H9 (cell line): ENCODE results near the gene LRRC26. TPM values are rescaled to one million over a fixed set of nuclear protein-coding genes. Genes with fewer than 3 reads are reported as not detected.

Experiments used
- DNase-seq: peaks from one replicate; pipeline ENCODE4 v3.0.0-alpha.2; 2017
- H2AFZ ChIP-seq: one replicate; pipeline ENCODE4 v1.6.1; 2013; ENCODE audit warnings: mild to moderate bottlenecking, low read length, control low read depth, moderate library complexity
- H2AK5ac ChIP-seq: 2 replicates; pipeline ENCODE4 v1.6.1; 2013; ENCODE audit warnings: low read length, control low read depth, mixed read lengths; ENCODE audit not compliant: insufficient read length
- H2BK120ac ChIP-seq: one replicate; pipeline ENCODE4 v1.6.1; 2013; ENCODE audit warnings: low read depth, mild to moderate bottlenecking, low read length, control low read depth, inconsistent platforms; ENCODE audit not compliant: poor library complexity, severe bottlenecking
- H2BK12ac ChIP-seq: 2 replicates; pipeline ENCODE4 v1.6.1; 2013; ENCODE audit warnings: low read length, control low read depth, mixed read lengths, low read depth; ENCODE audit not compliant: insufficient read length
- H2BK15ac ChIP-seq: 2 replicates; pipeline ENCODE4 v1.6.1; 2013; ENCODE audit warnings: low read depth, low read length, control low read depth
- H2BK20ac ChIP-seq: one replicate; pipeline ENCODE4 v1.6.1; 2013; ENCODE audit warnings: low read depth, mild to moderate bottlenecking, low read length, control low read depth, inconsistent platforms; ENCODE audit not compliant: poor library complexity, severe bottlenecking
- H2BK5ac ChIP-seq: 2 replicates; pipeline ENCODE4 v1.6.1; 2013; ENCODE audit warnings: low read length, control low read depth, mixed read lengths; ENCODE audit not compliant: insufficient read length
- H3K14ac ChIP-seq: 2 replicates; pipeline ENCODE4 v1.6.1; 2013; ENCODE audit warnings: low read length, control low read depth; ENCODE audit not compliant: insufficient read depth
- H3K18ac ChIP-seq: 2 replicates; pipeline ENCODE4 v1.6.1; 2013; ENCODE audit warnings: low read depth, mild to moderate bottlenecking, mixed read lengths, low read length, control low read depth; ENCODE audit not compliant: insufficient read length
- H3K23ac ChIP-seq: 2 replicates; pipeline ENCODE4 v1.6.1; 2013; ENCODE audit warnings: low read length, control low read depth, mixed read lengths, low read depth; ENCODE audit not compliant: insufficient read length
- H3K23me2 ChIP-seq: 2 replicates; pipeline ENCODE4 v1.6.1; 2013; ENCODE audit warnings: low read depth, mild to moderate bottlenecking, mixed read lengths, low read length, control low read depth; ENCODE audit not compliant: insufficient read length, poor library complexity, severe bottlenecking
- H3K27ac ChIP-seq: 2 replicates; pipeline ENCODE4 v1.5.1; 2013; ENCODE audit warnings: low read length, control low read depth, mixed read lengths, low read depth; ENCODE audit not compliant: insufficient read length
- H3K27me3 ChIP-seq: 2 replicates; pipeline ENCODE4 v1.6.1; 2013; ENCODE audit warnings: low read length, control low read depth, inconsistent platforms; ENCODE audit not compliant: insufficient read depth
- H3K4ac ChIP-seq: 2 replicates; pipeline ENCODE4 v1.6.1; 2013; ENCODE audit warnings: low read depth, mild to moderate bottlenecking, control low read depth, inconsistent platforms, low read length, moderate library complexity
- H3K4me1 ChIP-seq: 2 replicates; pipeline ENCODE4 v1.6.1; 2013; ENCODE audit warnings: low read length, control low read depth, inconsistent platforms; ENCODE audit not compliant: insufficient read depth
- H3K4me2 ChIP-seq: 2 replicates; pipeline ENCODE4 v1.6.1; 2013; ENCODE audit warnings: low read length, control low read depth, mixed read lengths; ENCODE audit not compliant: insufficient read length, insufficient read depth
- H3K56ac ChIP-seq: 2 replicates; pipeline ENCODE4 v1.6.1; 2013; ENCODE audit warnings: low read depth, mild to moderate bottlenecking, mixed read lengths, low read length, control low read depth; ENCODE audit not compliant: insufficient read length
- H3K79me1 ChIP-seq: 2 replicates; pipeline ENCODE4 v1.6.1; 2013; ENCODE audit warnings: low read depth, mild to moderate bottlenecking, moderate library complexity, low read length, control low read depth, inconsistent platforms; ENCODE audit not compliant: insufficient read depth, poor library complexity, severe bottlenecking
- H3K79me2 ChIP-seq: 2 replicates; pipeline ENCODE4 v1.6.1; 2013; ENCODE audit warnings: low read length, control low read depth, inconsistent platforms; ENCODE audit not compliant: insufficient read depth
- H3K9ac ChIP-seq: 2 replicates; pipeline ENCODE4 v1.6.1; 2013; ENCODE audit warnings: low read length, control low read depth, mixed read lengths; ENCODE audit not compliant: insufficient read length; ENCODE audit errors: extremely low read depth
- H3K9me3 ChIP-seq: one replicate; pipeline ENCODE4 v1.6.1; 2013; ENCODE audit warnings: low read depth, low read length, inconsistent platforms; ENCODE audit not compliant: control insufficient read depth
- H3T11ph ChIP-seq: one replicate; pipeline ENCODE4 v1.6.1; 2013; ENCODE audit warnings: mild to moderate bottlenecking, low read length, control low read depth, inconsistent platforms
- H4K20me1 ChIP-seq: one replicate; pipeline ENCODE4 v1.6.1; 2013; ENCODE audit not compliant: control insufficient read depth, insufficient read length, insufficient read depth
- H4K5ac ChIP-seq: 2 replicates; pipeline ENCODE4 v1.6.1; 2013; ENCODE audit warnings: low read depth, mild to moderate bottlenecking, mixed read lengths, low read length, control low read depth; ENCODE audit not compliant: insufficient read length
- H4K8ac ChIP-seq: replicated peaks from 2 replicates; pipeline ENCODE4 v1.6.1; 2013; ENCODE audit warnings: low read length, control low read depth, mixed read lengths, low read depth; ENCODE audit not compliant: insufficient read length
- H4K91ac ChIP-seq: 2 replicates; pipeline ENCODE4 v1.6.1; 2013; ENCODE audit warnings: low read depth, mild to moderate bottlenecking, moderate library complexity, mixed read lengths, low read length, control low read depth; ENCODE audit not compliant: insufficient read length
- H3K27ac Mint-ChIP-seq, 3 experiments: 2 replicates in 2 of 3; 3 replicates in 1 of 3; pipeline ENCODE4 v1.8.0; 2020 to 2021; ENCODE audit warnings: mixed read lengths in 3 of 3, mild to moderate bottlenecking in 1 of 3, moderate library complexity in 1 of 3
- H3K27me3 Mint-ChIP-seq: 2 replicates; pipeline ENCODE4 v1.8.0; 2021; ENCODE audit warnings: low read depth, mild to moderate bottlenecking, moderate library complexity, mixed read lengths
- H3K36me3 Mint-ChIP-seq, 3 experiments: 2 replicates in 2 of 3; 3 replicates in 1 of 3; pipeline ENCODE4 v1.8.0; 2020 to 2021; ENCODE audit warnings: low read depth in 3 of 3, mixed read lengths in 3 of 3; ENCODE audit not compliant: insufficient read depth in 1 of 3
- H3K4me1 Mint-ChIP-seq, 2 experiments: 2 replicates each; pipeline ENCODE4 v1.8.0; 2020; ENCODE audit warnings: mixed read lengths in 2 of 2
- H3K4me3 Mint-ChIP-seq, 2 experiments: 2 replicates in 1 of 2; 3 replicates in 1 of 2; pipeline ENCODE4 v1.8.0; 2020 to 2021; ENCODE audit warnings: mild to moderate bottlenecking in 2 of 2, mixed read lengths in 2 of 2, moderate library complexity in 1 of 2
- H3K9me3 Mint-ChIP-seq, 2 experiments: 2 replicates in 1 of 2; 3 replicates in 1 of 2; pipeline ENCODE4 v1.8.0; 2020; ENCODE audit warnings: mild to moderate bottlenecking in 2 of 2, mixed read lengths in 2 of 2, moderate library complexity in 1 of 2
- WGBS: extraction: QIAGEN DNeasy Blood & Tissue Kit; methylation state at CpG from one replicate; pipeline ENCODE4 v1.1.7; 2013; ENCODE audit warnings: missing lambda C conversion rate, low lambda C conversion rate, mixed read lengths; ENCODE audit not compliant: insufficient read length; ENCODE audit errors: extremely low coverage; 5-methylcytosine and 5-hydroxymethylcytosine counted together
- total RNA-seq: library from RNA; stranded (reverse); gene quantifications from 2 replicates; pipeline ENCODE4 v1.2.1, GENCODE V29; 2021
- TF ChIP-seq, protein P1 (sequence below): fragments of 200-600 bp; sonication (generic); conservative IDR thresholded peaks from 3 replicates; pipeline ENCODE4 v1.8.0; 2021; ENCODE audit warnings: antibody characterized with exemption, mild to moderate bottlenecking

The LRRC26 gene
- total RNA-seq, 1 experiment from 2014 or later, result 0.96 TPM

DNA sequence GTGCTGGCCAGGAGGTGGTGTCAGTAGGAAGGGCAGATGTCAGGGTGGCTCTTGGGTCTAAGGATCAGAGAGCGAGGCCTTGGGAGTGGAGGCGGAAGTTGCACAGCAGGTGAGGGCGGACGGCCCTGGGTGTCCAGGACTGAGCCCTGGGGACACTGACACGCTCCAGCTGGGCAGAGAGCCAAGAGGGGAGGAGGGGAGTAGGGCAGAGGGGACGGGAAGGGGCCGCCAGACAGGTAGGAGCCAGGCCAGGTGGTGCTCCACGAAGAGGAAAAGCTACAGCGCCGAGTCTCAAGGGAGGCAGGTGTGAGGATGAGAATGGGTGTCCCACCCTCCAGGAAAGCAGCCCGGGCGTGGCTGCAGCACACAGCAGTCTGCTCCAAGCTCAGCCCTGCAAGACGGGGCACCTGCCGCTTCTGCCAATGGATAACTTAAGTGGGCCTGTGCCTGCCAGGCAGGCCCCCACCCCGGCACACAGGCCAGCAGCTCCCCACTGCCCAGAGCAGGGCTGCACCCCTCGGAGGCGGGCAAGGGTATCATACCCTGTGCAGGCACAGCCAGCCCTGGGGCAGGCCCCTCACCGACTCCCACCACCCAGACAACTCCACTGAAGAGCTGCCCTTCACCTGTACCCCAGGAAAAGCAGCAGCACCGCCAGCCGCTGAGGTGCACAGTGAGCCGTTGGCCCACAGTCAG lies 25.8 kb upstream of the LRRC26 start:
- peaks cover 3% of the 10 kb centered on the region for H3K79me1 ChIP-seq
- no peak overlapping the region for H3K27ac ChIP-seq
- H3K23ac ChIP-seq, result no peak overlapping the region
- H4K20me1 ChIP-seq, result no peaks in the 10 kb centered on the region
- H3K14ac ChIP-seq, result no peak overlapping the region
- H2BK120ac ChIP-seq, result no peak overlapping the region
- H2BK12ac ChIP-seq, result no peak overlapping the region
- no peaks in the 10 kb centered on the region for H3K27me3 ChIP-seq
- no peaks in the 10 kb centered on the region for H3K23me2 ChIP-seq
- no peaks in the 10 kb centered on the region for H3K9me3 Mint-ChIP-seq
- no peaks in the 10 kb centered on the region for H3K9me3 ChIP-seq
- no peak overlapping the region for H2BK20ac ChIP-seq
- H3K27me3 Mint-ChIP-seq, result peaks cover 2% of the 10 kb centered on the region; the same call in 1 of the 2 replicates
- H3K4ac ChIP-seq, result no peak overlapping the region
- H3K36me3 Mint-ChIP-seq, result peaks cover 2 to 11% (median 6%) of the 10 kb centered on the region in 3 experiments; a peak in 5 of 7 replicates
- H3K4me3 Mint-ChIP-seq, result peak overlapping the region in 1 of 2 experiments; percentile 28; a peak in 1 of 5 replicates
- H2AFZ ChIP-seq, result no peak overlapping the region
- TF ChIP-seq, protein P1, sequence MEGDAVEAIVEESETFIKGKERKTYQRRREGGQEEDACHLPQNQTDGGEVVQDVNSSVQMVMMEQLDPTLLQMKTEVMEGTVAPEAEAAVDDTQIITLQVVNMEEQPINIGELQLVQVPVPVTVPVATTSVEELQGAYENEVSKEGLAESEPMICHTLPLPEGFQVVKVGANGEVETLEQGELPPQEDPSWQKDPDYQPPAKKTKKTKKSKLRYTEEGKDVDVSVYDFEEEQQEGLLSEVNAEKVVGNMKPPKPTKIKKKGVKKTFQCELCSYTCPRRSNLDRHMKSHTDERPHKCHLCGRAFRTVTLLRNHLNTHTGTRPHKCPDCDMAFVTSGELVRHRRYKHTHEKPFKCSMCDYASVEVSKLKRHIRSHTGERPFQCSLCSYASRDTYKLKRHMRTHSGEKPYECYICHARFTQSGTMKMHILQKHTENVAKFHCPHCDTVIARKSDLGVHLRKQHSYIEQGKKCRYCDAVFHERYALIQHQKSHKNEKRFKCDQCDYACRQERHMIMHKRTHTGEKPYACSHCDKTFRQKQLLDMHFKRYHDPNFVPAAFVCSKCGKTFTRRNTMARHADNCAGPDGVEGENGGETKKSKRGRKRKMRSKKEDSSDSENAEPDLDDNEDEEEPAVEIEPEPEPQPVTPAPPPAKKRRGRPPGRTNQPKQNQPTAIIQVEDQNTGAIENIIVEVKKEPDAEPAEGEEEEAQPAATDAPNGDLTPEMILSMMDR, result no peak
- H3K27ac Mint-ChIP-seq, result 0 out of 7 replicates have a peak overlapping the region, but pooled peaks of 1 of the 3 experiments have one; percentile 18
- no peak overlapping the region for H2AK5ac ChIP-seq
- no peak overlapping the region for H3T11ph ChIP-seq
- no peak overlapping the region for H4K91ac ChIP-seq
- H3K79me2 ChIP-seq, result no peaks in the 10 kb centered on the region
- no peak overlapping the region for H3K56ac ChIP-seq
- H4K8ac ChIP-seq, result no peak overlapping the region
- peaks cover 5 to 16% of the 10 kb centered on the region in 2 experiments; a peak in 3 of 4 replicates for H3K4me1 Mint-ChIP-seq
- no peak for DNase-seq
- no CpG with 5 or more reads among the region's 21 CpGs for WGBS
- no peak overlapping the region for H2BK5ac ChIP-seq
- H2BK15ac ChIP-seq, result no peak overlapping the region
- H3K18ac ChIP-seq, result no peak overlapping the region
- no peak overlapping the region for H3K9ac ChIP-seq
- no peaks in the 10 kb centered on the region for H3K4me1 ChIP-seq
- H4K5ac ChIP-seq, result no peak overlapping the region
- no peak overlapping the region for H3K4me2 ChIP-seq
